ENCODE results near the gene HDAC4.

Gene HDAC4

DNA sequence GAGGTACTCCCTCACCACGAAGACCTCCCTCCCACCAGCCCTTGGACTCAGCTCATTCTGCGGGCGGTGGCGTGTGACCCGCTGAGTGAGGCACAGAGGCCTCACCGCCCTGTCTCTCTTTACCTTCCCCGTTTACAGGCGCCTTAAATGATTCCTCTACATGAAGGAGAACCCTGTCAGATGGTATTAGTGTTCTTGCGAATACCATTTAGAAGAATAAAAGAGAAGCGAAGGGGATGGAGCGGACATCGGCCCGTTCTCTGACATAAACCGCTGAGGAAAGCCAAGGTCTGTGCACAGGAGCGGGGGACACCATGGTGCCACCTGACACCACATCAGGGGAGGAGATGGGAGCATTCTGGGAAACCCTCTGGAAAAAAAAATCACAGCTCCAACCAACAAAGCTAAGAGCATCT lies 179.8 kb downstream of the HDAC4 start:
- DNase-seq (ENCODE audit: low spot score), result no peak

DNA sequence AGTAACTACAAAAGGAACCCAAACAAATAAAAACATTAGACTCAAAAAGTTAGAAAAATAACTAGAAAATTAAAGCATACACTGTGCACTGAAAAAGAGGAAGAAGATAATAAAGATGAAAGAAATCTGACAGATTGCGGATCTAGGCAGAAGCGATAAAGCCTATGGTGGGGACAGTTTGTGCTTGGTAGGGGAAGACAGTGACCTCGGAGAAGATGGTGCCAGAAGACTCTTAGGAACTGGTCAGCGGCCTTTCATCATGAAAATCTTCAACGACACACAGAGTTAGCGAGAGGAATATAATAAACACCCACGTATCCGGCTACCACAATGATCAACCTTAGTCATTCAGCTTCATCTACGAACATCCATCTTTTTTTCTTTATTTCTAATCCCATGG lies 180.5 kb downstream of the HDAC4 start:
- DNase-seq (ENCODE audit: low spot score), result no peak

DNA sequence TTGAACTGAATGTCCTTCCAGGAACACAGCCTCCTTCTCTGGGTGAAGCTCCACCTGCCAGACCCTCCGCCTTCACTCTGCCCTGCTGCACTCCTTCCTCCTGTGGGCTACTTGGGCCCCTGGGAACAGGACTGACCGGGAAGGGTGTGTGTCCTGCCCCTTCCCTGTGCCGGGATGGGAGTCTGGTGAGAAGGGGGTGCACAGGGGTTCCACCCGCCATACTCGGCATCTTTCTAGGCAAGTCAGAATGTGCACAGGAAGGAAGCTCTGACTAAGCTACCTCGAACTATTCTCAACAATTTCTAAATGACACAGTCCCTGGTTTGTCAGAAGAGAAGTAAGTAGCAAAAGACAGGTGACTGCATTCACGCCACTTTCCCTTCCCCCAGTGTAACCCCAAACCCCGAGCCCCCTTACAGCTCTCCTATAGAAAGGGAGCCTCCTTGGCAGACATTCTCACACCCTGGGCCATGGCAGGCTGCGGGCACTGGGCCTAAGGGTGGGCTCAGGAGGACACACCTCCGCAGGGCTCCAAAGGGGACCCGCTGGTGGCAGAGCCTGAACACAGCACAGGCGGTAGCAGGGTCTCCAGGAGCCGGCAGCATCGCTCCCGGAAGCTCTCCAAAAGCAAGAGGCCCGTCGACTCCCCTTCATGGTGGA lies 184.1 kb downstream of the HDAC4 start:
- DNase-seq (ENCODE audit: low spot score), result no peak

DNA sequence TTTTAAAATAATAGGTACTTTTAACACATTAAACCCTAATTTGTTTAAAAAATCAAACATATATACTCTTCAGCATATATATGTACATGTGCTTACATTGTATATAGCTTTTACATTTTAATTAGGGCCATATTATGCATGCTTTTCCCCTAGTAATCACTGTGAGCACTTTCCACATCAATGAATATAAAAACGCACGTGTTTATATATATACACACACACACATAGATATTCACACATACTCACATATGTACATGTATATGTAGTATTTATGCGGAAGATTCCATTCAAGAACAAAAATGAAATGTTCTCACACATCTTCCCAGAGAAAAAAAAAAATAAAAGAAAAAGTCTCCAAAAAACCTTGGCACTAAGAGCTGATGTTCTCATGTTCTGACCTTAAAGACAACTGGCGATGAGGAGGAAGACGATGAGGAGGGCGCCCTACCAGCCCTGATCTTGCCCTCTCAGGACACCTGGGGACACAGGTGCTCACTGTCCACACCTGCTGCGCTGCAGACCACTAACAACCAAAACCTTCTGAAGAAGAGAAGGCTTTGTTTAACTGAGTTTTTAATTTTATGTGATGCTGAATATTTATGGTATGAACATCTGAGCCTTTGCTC lies 184.7 kb downstream of the HDAC4 start:
- no peak for DNase-seq (ENCODE audit: low spot score)

DNA sequence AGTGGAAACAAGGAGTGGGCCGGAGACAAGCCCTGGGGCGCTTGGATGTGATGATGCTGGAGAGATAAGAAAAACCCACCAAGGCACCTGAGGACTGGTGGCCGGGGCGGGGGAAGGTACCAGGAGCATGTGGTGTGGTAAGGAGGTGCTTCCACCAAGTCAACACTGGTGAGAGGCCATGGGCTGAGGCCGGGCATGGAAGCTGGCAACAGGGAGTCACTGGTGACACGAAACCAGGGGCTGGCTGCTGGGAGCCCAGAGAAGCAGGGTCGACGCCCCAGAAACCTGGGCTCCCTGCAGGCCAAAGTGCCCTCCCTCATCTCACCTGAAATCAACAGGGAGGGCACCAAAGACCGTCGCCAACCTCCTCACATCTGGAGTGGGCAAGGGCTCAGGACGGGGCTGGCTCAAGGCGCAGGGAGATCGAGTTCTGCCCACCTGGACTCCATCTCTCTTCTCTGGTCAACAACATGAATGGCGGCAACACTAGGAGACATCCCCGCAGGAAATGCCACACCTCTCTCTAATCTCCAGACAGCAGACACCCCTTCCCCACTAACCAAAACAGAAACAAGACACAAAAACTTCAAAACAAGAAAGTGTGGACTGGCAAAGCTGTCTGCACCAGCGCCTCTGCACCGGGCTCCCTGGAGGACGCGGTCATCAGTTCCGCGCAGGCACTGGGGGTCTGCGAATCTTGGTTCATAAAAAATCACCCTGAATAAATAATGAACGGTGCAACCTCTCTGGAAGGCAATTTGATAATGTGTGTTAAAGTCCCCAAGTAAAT lies 185.5 kb downstream of the HDAC4 start:
- DNase-seq (ENCODE audit: low spot score), result no peak

DNA sequence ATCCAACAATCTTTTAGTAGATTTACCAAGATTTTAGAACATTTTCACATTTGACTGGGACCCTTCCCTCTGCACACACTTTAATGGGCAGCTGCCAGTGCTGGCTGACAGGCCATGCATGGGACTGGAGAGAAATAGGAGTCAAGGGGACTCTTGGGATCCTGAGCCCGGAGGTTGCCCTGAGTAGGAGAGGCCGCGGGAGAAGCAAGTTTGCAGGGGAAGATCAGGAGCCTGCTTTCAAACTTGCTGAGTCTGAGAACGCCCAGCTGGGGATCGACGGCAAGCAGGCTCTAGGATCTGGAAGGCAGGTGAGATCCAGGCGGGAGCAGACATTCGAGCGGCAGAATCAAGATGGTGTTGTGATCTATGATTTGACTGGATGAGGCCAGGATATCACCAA lies 186.1 kb downstream of the HDAC4 start:
- DNase-seq (ENCODE audit: low spot score), result no peak

DNA sequence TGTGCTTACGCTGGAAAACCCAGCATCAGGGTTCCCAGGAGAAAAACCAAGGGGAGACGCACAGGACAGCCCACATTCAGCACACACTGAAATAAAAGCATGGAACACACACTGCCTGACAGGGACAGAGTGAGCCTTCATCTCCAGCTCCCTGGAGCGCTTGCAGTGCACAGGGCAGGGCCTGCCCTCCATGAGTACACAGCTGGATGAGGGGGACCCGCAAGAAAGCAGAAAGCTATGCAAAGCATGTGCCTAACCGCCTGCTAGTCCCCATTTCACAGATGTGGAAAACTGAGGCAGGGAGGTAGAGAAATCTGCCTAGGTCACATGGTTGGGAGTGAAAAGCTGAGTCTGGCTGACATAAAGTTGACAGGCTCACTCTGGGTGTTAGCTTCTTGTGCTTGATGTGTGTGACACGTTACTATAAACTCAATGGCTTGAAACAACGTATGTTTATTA lies 187.1 kb downstream of the HDAC4 start:
- no peak for DNase-seq (ENCODE audit: low spot score)

DNA sequence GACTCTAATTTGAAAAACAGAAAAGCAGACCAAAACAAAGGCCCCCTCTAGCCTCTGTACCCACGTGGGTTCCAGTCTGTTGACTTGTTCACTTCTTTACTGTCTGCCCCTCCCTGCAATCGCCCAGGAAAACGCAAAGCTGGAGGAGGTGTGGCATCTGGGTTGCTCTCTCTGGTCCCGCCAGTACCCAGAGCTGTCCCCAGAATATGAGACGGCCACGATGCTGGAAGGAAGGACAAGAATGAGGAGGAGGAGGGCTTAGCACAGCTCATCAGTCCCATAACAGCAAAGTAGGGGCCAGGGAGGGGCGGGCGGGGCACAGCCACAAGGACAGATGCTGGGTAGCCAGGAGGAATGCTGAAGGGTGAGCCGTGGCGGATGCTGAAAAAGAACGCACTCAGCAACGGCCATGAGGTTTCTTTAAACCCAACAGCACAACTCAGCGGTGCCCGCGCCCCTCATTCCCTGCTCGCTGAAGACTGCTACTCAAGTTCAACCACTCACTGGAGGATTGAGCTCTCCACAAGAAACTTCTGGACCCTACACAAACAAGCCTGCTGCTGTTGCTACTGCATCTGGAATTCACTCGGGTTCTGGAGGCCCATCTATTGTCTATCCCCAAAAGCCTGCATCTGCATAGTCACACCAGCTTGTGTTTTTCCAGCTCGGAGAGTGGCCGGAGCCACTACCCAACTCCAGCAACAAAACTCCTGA lies 187.7 kb downstream of the HDAC4 start:
- no peak for DNase-seq (ENCODE audit: low spot score)

DNA sequence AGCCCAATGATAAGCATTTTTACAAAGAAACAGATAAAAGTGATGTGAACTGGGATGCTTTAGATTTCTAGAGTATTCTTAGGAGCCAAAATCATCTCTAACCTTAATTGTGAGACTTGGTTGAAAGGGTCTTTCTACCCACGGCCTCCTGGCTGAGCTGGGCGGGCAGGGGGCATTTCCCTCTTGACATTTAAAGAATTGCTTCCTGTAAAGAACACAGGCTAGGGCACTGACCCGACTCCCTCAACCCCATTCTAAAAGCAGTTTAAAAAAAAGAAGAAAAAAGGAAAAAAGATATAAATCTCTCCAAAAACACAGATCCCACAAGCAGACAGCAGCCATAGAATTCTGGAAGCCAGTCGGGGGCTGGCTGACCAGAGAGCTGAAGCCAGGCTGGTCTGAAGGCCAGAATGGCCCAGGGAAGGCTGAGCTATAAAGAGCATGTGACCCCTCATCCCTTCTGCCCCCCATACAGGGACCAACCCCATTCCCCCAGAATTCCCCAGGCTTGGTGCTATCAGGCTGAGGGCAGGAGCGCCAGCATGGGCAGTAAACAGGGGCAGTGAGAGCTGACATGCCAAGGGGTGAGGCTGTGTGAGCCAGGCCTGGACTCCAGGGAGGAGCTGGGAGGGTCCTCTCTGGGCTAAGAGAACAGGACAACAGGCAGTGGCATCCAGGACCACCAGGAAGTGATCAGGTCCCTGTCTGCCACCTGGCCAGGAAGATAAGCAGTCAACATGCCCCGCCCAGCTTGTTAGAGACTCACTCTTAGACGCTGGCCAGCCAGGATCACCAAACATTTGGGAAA lies 188.5 kb downstream of the HDAC4 start:
- DNase-seq (ENCODE audit: low spot score), result no peak

DNA sequence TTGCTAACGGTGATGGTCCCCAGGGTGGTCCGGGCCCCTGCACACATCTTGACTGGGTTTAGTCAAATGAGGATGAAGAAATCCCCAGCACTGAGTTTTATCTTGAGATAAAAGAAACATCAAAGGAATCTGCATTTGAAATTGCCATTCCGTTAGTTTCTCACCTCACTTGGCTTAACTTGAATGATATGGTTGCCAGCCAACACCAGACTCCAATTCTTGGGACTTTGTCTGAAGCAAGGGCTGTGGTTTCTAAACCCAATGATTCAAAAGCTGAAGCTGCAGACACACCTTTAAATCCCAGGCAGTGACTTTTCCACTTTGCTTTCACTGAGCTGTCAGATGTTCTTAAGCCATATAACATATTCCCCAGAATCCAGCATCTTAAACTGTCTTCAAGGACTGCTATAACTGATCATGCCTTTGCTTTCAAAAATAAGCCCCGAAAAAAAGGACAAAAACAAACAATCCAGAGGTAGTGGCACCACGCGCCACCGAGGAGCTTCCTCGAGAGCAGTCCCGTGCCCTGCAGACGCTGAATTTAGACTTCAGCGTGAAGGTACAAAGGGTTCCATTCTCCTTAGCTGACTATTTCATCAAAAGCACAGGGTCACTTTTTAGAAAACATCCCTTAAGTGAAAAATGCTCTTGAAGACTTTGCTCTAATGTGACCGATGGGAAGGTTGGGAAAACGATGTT lies 189.3 kb downstream of the HDAC4 start:
- no peak for DNase-seq (ENCODE audit: low spot score)

DNA sequence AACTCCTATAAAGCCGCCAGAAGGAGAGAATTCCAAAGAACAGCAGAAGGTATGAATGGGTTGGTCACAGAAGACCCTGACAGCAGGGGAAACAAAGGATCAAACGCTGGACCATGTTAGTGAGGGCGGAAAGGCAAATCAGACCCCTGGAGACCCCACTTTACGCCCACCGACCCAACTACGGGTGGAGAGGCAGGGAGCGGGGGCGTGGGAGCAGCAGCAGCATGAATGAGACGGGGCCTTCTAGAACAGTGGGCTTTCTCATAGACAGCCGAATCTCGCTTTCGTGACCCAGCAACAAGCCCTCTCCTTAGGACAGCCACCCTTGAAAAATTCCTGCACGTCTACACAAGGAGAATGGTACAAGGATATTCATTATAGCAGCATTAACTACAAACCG lies 191.0 kb downstream of the HDAC4 start:
- DNase-seq (ENCODE audit: low spot score), result no peak

DNA sequence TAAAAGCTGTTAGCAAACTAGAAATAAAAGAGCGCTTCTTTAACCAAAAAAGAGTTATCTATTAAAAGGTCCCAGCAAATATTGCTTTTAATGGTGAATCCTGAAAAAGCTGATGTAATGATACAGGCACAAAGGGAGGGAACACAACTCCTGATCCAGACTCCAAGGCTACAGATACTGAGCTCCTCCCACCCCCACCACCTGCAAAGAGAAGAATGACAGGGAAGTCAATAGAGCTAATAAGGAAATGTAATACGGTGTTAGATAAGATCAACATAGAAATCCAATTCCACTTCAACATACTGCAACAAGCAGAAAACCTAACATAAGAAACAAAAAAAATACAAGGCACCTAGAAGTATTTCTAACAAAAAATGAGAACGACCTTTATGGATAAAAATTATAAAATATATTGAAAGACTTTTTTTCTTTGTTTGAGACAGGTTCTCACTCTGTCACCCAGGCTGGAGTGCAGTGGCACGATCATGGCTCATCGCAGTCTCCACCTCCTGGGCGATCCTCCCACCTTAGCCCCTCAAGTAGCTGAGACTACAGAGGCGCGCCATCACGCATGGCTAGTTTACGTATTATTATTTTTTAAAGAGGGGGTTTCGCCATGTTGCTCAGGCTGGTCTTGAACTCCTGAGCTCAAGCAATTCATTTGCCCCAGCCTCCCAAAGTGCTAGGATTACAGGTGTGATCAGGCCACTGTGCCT lies 192.2 kb downstream of the HDAC4 start:
- DNase-seq (ENCODE audit: low spot score), result no peak

DNA sequence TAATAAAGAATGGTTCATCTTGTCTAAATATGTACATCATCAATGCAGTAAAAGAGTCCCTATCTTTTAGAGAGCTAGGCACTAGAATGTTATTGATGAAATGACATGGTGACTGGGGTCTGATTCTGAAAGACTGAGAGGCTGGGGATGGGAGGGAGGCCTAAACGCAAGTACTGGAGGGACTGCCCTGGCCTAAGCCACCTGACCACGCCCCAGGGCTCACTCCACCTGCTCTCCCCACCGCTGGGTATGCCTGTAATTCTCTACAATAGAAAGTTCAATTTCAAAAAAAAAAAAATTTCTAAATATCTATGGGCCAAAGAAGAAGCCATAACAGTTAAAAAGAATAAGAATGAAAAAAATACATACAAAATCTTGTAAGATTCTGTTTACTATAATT lies 194.0 kb downstream of the HDAC4 start:
- no peak for DNase-seq (ENCODE audit: low spot score)

DNA sequence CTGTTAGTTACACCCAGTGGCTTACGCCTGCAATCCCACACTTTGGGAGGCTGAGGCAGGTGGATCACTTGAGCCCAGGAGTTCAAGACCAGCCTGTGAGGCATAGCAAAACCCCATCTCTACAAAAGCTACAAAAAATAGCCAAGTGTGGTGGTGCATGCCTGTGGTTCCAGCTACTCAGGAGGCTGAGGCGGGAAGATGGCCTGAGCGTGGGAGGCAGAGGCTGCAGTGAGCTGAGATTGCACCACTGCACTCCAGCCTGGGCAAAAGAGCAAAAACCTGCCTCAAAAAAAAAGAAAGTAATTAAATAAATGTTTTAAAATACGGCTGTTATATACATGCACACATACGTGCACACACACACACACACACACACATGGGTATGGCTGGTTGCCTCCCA lies 194.8 kb downstream of the HDAC4 start:
- no peak for DNase-seq (ENCODE audit: low spot score)

DNA sequence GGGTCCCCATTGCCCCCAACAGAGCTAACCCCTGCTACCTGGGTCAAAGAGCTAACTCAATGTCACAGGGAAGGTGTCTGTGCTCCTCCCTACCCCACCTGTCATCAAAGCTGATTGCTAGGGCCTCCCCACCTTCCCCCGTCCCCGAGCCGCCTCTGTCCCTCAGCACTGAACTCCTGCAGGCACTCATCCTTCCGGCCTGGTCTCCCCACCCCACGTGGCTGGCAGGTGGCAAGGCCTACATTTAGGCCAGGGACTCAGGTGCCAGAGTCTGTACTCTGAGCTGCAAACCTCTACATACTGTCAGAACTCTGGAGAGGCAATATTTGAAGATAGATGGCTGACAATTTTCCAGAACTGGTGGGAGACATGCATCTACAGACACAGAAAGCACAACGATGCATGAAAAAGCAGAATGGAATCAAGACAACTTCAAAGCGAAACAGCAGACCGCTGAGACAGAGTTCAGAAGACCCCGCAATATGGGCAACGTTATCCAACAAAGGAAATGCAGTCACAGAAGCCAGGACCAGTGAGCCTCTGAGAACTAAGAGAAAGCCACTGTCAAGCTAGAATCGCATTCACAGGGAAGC lies 195.8 kb downstream of the HDAC4 start:
- no peak for DNase-seq (ENCODE audit: low spot score)

DNA sequence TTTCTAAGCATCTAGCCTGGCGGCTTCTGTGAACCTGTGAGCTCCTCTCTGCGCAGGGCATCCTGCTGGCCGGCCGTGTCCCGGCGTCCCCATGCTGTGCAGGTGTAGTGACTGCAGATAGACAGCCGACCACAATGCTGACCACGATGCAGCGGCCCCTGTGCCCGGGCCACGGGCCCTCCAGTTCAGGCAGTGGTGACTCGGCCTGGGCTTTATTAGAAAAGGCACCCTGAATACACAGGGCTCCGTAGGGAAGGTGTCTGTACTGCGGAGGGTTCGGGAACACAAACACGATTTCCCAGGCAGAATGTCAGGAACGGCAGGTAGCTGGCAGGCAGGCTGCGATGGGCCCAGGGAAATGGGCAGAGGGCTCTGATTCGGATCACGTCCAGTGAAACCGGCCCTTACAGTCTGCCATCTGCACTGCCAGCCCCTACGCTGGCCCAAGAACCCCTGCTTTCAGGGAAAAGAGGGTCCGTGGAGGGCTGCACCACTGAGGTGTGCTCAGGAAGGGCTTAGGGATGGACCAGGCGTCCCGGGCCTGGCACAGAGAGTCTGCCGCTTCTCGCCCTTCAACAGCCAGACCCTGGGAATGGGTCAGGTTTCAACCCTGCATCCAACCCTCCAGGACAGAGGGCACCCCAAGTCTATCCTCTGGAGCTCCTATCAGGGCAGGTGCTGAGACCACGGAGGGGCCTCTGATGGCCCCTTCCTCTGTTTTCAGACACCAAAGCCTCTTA lies 196.5 kb downstream of the HDAC4 start:
- DNase-seq (ENCODE audit: low spot score), result no peak

DNA sequence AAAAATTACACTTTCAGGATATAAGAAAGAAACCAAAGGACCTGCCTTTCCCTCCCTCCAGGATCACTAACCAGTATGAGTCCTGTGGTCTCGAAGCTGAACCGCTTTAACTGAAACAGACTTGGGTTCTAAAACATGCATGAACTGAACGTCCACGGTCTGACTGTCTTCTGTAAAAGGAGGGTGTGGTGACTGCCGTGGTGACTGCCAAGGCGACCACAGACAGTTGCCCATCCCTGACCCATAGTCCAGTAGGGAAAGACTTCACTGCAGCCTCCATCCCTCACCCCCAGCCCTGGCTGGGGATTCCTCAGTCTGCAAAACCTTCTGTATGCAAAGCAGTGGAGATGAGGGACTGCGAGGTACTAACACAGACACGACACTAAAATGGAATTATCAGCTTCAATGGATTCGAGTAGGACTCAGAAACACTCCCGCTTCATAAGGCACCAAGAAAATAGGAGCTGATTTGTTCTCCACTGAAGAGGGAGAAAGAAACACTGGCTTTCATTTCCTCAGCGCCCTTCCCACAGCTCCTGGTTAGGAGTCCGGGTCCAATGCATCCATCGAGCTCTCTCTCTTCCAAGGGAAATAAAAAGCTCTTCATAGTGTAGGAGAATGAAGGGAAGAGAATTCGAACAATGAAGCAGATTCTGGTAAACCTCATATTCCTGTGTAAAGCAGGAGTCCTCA lies 197.2 kb downstream of the HDAC4 start:
- DNase-seq (ENCODE audit: low spot score), result no peak

DNA sequence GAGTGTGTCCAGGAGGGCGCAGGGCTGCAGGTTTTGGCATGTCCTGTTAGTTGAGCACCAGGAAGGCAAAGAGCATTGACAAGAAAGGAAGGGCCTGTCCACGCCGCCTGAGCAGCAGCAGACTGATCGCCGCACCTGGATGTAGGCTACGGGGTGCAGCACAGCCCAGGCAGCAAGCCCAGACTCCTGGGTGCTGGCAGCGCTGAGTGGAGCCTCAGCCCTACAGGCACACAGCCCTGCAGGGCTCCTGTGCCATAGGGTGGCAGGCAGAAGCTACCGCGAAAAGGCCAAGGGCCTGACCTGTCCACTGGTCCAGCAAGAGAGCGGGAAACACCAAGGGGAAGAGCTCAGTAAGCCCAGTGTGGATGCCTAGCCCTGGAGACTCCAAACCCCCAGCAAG lies 198.0 kb downstream of the HDAC4 start:
- DNase-seq (ENCODE audit: low spot score), result no peak

DNA sequence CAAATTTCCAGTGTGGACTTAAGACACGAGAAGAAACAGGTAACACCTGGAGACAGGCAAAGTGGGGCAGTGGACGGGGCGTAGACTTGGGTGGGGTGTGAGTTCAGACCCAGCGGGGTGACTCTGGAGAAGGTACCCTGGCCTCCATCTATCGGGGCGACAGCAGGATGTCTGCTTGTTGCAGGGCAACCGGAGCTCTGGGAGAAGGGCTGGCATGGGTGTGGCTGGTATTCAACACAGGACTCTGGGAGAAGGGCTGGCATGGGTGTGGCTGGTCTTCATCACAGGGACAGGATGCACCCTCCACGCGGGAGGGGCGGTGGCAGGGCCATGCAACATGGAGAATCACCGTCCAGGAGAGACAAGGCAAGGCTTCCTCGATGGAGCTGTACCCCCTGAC lies 198.5 kb downstream of the HDAC4 start:
- no peak for DNase-seq (ENCODE audit: low spot score)
